Measurements from ENCODE around the gene ZNF711.
"Not testable (repeated sequence)": the region's sequence is repeated elsewhere in the genome, so short reads cannot be mapped to it uniquely, and the experiment has no call there.

Gene ZNF711

DNA sequence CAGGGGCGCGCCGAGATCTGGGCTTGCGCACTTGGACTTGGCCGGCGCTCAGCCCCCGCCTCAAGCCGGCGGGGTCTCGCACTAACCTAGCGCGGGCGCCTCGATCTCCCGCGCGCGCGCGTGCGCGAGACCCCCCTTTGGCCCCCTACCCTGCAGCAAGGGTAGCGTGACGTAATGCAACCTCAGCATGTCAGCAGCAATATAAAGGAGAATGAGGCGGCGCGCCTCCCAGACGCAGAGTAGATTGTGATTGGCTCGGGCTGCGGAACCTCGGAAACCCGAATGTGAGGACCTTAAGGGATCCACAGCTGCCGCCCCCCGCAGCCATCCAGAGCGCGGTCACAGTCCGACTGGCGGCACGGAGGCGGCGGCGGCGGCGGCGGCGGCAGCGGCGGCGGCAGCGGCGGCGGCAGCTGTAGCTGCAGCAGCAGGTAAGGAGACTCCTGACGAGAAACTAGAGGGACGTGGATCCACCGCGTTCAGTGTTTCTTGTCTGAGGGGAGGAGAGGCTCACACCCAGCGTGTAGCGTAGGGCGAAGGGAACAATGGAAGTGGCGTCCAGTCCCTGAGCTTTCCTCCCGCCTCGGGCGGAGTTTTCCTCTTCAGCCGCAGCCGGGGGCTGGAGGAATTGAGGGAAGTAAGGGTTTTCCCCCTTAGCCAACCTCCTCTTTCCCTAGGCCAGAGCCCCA, at the start of gene ZNF711, which contains the start of gene SATL1:
ZNF711 (plus strand) TSS at position 231 of the 689 bp plus-strand sequence. CDS start 3,582 bp downstream, outside the sequence.
SATL1 (minus strand) TSS at position 19 of the 689 bp plus-strand sequence. CDS start 134,811 bp downstream, outside the sequence.
- Mint-ChIP-seq H3K9me3 (no peaks in the 10 kb centered on the region), H3K27ac (peak within 1 kb of the TSS; percentile 89), H3K4me3 (peak within 1 kb of the TSS; percentile 97), H3K36me3 (ENCODE audit: low read depth) (no peaks in the 10 kb centered on the region), H3K27me3 (ENCODE audit: low read depth) (peaks cover 20% of the 10 kb centered on the region), H3K4me1 (ENCODE audit: low read depth) (peaks cover 5% of the 10 kb centered on the region)
- peak; percentile 3 for DNase-seq (ENCODE audit: low spot score)

DNA sequence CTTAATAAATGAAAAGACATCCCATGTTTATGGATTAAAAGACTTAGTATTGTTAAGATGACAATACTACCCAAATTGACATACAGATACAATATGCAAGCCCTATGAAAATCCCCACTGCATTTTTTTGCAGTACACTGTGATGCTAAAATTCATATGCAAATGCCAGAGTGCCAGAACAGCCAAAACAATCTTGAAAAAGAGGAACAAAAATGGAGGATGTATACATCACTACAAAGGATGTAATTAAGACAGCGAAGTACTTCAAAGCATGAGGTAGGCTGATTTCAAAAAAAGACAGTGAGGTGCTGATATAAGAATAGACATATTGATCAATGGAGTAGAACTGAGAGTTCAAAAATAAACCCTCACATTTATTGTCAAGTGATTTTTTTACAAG, 47.5 kb upstream of the ZNF711 start:
- Mint-ChIP-seq H3K9me3 (peaks cover 4% of the 10 kb centered on the region), H3K27ac (no peak overlapping the region), H3K27me3 (ENCODE audit: low read depth) (no peaks in the 10 kb centered on the region), H3K4me3 (no peak overlapping the region), H3K36me3 (ENCODE audit: low read depth) (no peaks in the 10 kb centered on the region), H3K4me1 (ENCODE audit: low read depth) (no peaks in the 10 kb centered on the region)
- no peak for DNase-seq (ENCODE audit: low spot score)

DNA sequence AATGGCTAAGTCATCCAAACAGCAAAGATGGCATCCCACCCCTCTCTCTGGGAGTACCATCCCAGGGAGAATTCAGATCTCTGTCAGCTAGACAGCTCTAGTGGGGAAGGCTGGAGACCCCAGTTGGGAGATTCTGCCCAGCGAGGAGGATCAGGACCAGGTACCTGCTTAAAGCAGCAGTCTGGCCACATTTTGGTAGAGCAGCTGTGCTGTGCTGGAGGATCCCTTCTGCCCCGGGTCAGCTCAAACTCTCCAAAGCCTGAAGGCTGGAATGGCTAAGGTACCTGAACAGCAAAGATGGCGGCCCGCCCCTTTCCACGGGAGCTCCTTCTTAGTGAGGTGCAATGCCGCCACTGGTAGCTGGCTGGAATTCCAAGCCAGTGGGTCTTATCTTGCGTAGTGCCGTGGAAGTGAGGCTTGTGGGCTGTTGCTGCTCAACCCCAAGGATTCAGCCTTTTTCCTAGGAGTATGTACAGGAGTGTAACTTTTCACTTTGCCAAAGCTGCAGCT, 40.3 kb upstream of the ZNF711 start:
- Mint-ChIP-seq H3K27me3 (ENCODE audit: low read depth) (no peaks in the 10 kb centered on the region), H3K4me3 (no peak overlapping the region), H3K27ac (no peak overlapping the region), H3K9me3 (no peaks in the 10 kb centered on the region), H3K36me3 (ENCODE audit: low read depth) (no peaks in the 10 kb centered on the region), H3K4me1 (ENCODE audit: low read depth) (no peaks in the 10 kb centered on the region)
- DNase-seq (ENCODE audit: low spot score) = no peak

DNA sequence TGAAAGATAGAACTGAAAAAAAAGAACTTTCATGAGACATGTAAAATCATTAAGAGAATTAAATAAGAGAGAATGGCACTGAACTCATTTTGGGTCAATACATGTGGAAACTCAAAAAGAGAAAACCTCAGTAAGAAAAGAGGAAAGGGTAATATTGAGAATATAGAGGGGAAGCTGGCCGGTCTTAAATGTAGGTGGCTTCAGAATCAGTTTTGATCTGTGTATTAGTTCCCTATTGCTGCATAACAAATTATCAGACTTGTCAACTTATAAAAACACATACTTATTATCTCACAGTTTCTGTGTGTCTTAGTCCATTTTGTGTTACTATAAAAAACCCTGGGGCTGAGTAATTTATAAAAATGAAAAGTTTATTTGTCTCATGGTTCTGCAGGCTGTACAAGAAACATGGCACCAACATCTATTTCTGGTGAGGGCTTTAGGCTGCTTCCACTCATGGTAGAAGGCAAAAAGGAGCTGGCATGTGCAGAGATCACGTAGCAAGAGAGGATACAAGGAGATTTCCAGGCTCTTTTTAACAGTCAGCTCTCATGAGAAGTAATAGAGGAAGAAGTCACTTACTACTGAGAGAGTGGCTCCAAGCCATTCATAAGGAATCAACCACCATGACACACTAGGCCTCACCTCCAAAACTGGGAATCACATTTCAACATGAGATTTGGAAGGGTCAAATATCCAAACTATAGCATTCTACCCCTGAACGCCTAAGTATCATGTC, 29.8 kb upstream of the ZNF711 start:
- H3K27ac Mint-ChIP-seq = no peak overlapping the region
- no peaks in the 10 kb centered on the region for H3K4me1 Mint-ChIP-seq (ENCODE audit: low read depth)
- peaks cover 5% of the 10 kb centered on the region for H3K9me3 Mint-ChIP-seq
- H3K4me3 Mint-ChIP-seq = no peak overlapping the region
- no peaks in the 10 kb centered on the region for H3K36me3 Mint-ChIP-seq (ENCODE audit: low read depth)
- H3K27me3 Mint-ChIP-seq (ENCODE audit: low read depth) = no peaks in the 10 kb centered on the region
- no peak for DNase-seq (ENCODE audit: low spot score)

DNA sequence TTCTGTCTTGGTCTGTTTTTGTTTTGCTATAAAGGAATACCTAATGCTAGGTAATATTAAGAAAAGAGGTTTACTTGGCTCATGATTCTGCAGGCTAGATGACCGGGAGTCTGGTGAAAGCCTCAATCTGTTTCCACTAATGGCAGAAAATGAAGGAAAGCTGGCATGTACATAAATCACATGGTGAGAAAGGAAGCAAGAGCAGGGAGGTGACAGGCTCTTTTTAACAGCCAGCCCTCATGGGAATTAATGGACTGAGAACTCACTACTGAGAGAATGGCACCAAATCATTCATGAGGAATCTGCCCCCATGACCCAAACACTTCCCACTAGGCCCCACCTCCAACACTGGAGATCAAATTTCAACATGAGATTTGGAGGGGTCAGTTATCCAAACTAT, 27.8 kb upstream of the ZNF711 start:
- DNase-seq (ENCODE audit: low spot score) = no peak
- no peaks in the 10 kb centered on the region for H3K36me3 Mint-ChIP-seq (ENCODE audit: low read depth)
- no peak overlapping the region for H3K4me3 Mint-ChIP-seq
- no peaks in the 10 kb centered on the region for H3K27me3 Mint-ChIP-seq (ENCODE audit: low read depth)
- H3K4me1 Mint-ChIP-seq (ENCODE audit: low read depth) = no peaks in the 10 kb centered on the region
- no peaks in the 10 kb centered on the region for H3K9me3 Mint-ChIP-seq
- no peak overlapping the region for H3K27ac Mint-ChIP-seq

DNA sequence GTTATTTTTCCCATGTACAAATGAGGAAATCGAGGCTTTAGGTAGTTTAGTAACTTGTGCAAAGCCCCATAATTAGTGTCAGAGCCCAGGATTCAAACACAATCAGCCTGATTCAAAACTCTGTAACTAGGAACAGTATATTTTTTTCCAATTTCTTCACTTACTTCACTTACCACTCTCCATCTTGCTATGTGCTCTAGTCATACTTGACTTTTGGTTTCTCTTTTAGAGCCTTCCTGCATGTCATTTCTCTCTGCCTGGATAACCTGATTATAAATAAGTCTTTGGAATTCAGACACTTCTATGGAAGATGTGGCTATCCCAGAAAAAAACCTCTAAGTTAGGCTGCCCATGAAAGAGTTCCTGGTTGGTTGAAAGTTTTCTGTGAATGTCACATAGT, 22.4 kb upstream of the ZNF711 start:
- Mint-ChIP-seq H3K9me3 (no peaks in the 10 kb centered on the region), H3K27ac (no peak overlapping the region), H3K4me1 (ENCODE audit: low read depth) (peaks cover 2% of the 10 kb centered on the region), H3K4me3 (no peak overlapping the region), H3K36me3 (ENCODE audit: low read depth) (no peaks in the 10 kb centered on the region), H3K27me3 (ENCODE audit: low read depth) (no peaks in the 10 kb centered on the region)
- DNase-seq (ENCODE audit: low spot score) = no peak

DNA sequence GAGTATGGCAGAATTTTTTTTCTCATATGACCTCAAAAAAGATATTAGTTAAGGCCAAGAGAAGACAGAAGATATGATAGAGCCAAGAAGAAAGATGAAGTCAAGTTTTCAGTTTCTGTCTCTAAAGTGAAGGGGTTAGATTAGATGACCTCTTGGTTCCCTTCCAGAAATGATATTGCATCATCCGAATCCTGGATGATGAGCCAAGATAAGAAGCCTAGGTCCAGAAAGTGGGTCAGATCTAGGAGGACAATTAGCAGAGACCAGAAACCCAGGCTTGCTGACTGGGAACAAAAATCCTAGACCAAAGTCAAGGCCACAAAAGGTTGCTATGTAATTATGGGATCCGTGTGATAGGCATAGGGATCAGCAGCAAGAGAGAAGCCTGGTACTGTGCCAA, 20.4 kb upstream of the ZNF711 start:
- Mint-ChIP-seq H3K4me3 (no peak overlapping the region), H3K27ac (no peak overlapping the region), H3K9me3 (no peaks in the 10 kb centered on the region), H3K4me1 (ENCODE audit: low read depth) (peaks cover 2% of the 10 kb centered on the region), H3K27me3 (ENCODE audit: low read depth) (no peaks in the 10 kb centered on the region), H3K36me3 (ENCODE audit: low read depth) (no peaks in the 10 kb centered on the region)
- DNase-seq (ENCODE audit: low spot score) = no peak

DNA sequence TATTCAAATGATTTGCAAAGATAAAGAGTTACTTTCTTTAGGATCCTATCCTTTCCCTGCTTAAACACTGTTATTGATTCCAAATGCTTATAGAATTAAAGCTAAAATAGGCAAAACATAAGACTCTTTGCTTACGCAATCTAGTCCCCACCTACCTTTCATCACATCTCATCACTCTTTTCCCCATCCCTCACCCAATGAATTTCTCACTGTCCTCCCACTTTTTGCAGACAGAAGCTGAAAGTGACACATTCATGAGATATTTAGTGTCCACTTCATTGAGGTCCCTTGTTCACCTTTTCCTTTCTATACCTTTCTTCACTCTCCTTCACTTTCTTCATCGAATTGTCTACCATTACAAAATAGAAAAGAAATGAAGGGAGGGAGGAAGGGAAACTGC, 636 bp upstream of the ZNF711 start:
- H3K9me3 Mint-ChIP-seq = no peaks in the 10 kb centered on the region
- DNase-seq (ENCODE audit: low spot score) = no peak
- no peak overlapping the region for H3K27ac Mint-ChIP-seq
- peaks cover 20% of the 10 kb centered on the region for H3K27me3 Mint-ChIP-seq (ENCODE audit: low read depth)
- peak overlapping the region; percentile 33 for H3K4me3 Mint-ChIP-seq
- H3K36me3 Mint-ChIP-seq (ENCODE audit: low read depth) = no peaks in the 10 kb centered on the region
- peaks cover 5% of the 10 kb centered on the region for H3K4me1 Mint-ChIP-seq (ENCODE audit: low read depth)

DNA sequence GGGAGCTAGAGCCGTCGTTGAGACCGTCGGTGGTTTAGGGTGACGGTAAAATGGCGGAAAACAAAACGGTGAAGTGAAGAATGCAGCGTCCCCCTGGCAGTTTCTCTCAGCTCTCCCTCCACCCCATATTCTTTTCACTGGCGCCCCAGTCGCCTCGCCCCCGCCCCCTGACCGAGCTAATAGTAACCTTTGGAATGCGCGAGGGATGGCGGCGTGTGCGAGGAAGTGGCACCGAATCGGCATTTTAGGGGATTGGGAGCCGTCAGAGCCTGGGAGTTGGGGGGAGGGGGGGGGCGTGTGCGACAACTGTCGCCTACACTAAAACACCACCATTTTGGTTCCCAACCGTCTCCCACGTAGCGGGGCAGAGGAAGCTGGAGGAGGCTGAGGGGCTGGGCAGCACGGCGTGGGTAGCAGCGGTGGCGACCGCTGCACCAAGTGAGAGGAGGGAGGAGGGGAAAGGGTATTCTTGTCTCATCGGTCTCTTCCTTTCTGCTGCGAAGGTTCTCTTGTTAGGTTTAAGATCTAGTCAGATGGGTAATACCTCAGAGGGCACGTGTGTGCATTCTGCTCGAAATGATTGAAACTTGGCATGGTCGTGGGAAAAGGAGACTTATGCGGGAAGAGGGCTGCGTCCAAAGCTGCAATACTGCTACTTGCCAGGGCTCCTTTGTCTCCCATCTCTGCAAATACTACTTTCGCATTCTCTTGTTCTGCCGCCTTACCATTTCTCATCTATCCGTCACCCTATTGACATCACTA, 840 bp downstream of the ZNF711 start:
- H3K27ac Mint-ChIP-seq = peak overlapping the region; percentile 89
- peaks cover 20% of the 10 kb centered on the region for H3K27me3 Mint-ChIP-seq (ENCODE audit: low read depth)
- H3K36me3 Mint-ChIP-seq (ENCODE audit: low read depth) = no peaks in the 10 kb centered on the region
- peak overlapping the region; percentile 97 for H3K4me3 Mint-ChIP-seq
- DNase-seq (ENCODE audit: low spot score) = peak; percentile 3
- H3K9me3 Mint-ChIP-seq = no peaks in the 10 kb centered on the region
- peaks cover 5% of the 10 kb centered on the region for H3K4me1 Mint-ChIP-seq (ENCODE audit: low read depth)

DNA sequence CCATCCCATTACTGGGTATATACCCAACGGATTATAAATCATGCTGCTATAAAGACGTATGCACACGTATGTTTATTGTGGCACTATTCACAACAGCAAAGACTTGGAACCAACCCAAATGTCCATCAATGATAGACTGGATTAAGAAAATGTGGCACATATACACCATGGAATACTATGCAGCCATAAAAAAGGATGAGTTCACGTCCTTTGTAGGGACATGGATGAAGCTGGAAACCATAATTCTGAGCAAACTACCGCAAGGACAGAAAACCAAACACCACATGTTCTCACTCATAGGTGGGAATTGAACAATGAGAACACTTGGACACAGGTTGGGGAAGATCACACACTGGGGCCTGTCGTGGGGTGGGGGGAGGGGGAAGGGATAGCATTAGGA, 41.5 kb downstream of the ZNF711 start:
- not testable (repeated sequence) for H3K4me1 Mint-ChIP-seq (ENCODE audit: low read depth); H3K27me3 Mint-ChIP-seq (ENCODE audit: low read depth); H3K4me3 Mint-ChIP-seq; H3K36me3 Mint-ChIP-seq (ENCODE audit: low read depth); H3K9me3 Mint-ChIP-seq; DNase-seq (ENCODE audit: low spot score); H3K27ac Mint-ChIP-seq

DNA sequence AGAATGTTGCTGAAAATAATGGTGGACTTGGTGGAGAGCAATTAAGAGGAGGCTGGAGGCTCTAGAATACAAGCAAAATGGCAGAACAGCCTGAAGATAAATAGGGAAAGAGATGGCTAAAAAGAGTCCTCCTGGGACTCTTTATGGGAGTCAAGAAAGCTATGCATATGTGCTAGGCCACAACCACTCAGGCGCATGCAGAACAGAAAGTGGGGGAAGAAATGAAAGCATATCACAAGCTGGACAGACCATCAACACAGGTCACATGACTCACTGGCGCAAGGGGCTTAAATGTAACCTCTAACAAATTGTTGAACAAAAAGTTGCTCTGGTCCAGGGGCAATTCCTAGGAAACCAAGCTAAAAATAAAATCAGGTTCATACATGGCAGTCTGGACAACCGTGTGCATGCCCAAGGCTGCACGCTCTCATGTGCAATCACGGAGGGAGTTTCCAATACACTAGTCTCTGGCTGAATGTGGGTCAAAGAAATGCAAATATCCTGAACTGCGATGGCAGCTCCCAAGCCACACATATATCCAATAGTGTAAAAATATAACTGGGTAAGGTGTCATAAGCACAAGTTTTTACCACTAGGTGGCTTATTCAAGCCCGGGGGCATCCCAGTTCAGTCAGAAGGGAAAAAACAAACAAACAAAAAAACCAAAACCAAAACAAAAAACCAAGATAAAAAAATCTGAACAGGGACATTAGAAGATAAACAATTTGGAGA, 45.4 kb downstream of the ZNF711 start:
- H3K9me3 Mint-ChIP-seq = peaks cover 5% of the 10 kb centered on the region
- H3K27ac Mint-ChIP-seq = no peak overlapping the region
- no peaks in the 10 kb centered on the region for H3K27me3 Mint-ChIP-seq (ENCODE audit: low read depth)
- no peaks in the 10 kb centered on the region for H3K36me3 Mint-ChIP-seq (ENCODE audit: low read depth)
- H3K4me1 Mint-ChIP-seq (ENCODE audit: low read depth) = no peaks in the 10 kb centered on the region
- no peak overlapping the region for H3K4me3 Mint-ChIP-seq
- DNase-seq (ENCODE audit: low spot score) = no peak

DNA sequence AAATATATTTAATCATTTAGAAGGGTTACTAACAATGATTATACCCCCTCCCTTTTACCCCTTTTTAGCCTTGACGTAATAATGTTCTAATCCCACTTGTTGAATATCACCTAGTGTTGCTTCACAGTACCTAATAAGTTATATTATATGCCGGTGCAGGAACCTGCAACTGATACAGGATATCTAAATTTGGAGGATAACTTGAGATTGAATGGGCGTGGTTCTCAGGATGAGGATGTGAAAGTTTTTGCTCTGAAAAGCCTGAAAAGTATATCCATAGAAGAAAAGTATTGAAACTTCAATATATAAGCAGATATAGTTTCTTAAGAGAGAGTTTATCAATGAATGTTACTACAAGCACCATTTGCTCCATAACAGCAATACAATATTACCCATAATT, 59.8 kb downstream of the ZNF711 start:
- no peak for DNase-seq (ENCODE audit: low spot score)
- no peak overlapping the region for H3K4me3 Mint-ChIP-seq
- no peaks in the 10 kb centered on the region for H3K9me3 Mint-ChIP-seq
- no peaks in the 10 kb centered on the region for H3K36me3 Mint-ChIP-seq (ENCODE audit: low read depth)
- no peaks in the 10 kb centered on the region for H3K4me1 Mint-ChIP-seq (ENCODE audit: low read depth)
- no peaks in the 10 kb centered on the region for H3K27me3 Mint-ChIP-seq (ENCODE audit: low read depth)
- no peak overlapping the region for H3K27ac Mint-ChIP-seq

DNA sequence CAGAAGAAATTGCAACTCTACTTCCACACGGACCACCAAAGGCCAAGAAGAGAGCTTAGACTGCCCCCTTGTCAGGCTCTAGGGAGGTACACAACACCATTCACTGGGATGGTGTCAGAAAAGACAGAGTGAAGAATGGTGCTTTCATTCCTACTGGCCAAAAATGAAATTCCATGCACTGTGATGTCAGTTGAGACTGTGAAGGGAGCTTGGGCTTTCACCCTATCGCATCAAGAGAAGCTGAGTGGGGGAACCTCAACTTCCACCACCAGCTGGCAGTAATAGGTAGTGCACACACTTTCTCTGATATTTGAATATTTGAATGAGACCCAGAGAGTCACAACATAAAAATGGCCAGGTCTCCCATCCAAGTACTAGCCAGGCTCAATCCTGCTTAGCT, 65.9 kb downstream of the ZNF711 start:
- no peak for DNase-seq (ENCODE audit: low spot score)
- Mint-ChIP-seq H3K36me3 (ENCODE audit: low read depth) (no peaks in the 10 kb centered on the region), H3K4me3 (no peak overlapping the region), H3K27me3 (ENCODE audit: low read depth) (no peaks in the 10 kb centered on the region), H3K9me3 (no peaks in the 10 kb centered on the region), H3K27ac (no peak overlapping the region), H3K4me1 (ENCODE audit: low read depth) (no peaks in the 10 kb centered on the region)

Measured in T-helper 2 cell treated with Interferon-gamma antibody and Interleukin-4, amounts not matched to agents 5 μg/mL and 100 μg/mL, for 36 hours (primary cell).